ENCODE results near the gene PLPP4.

PLPP4 gene

GRCh38 chr10:120584786-120585185 is 127.8 kb downstream of the PLPP4 start (continued):
- TF ChIP-seq ZNF280D (tag by site-specific recombination; IDR thresholded peaks at IDR 0.05) (no peak), ZNF670 (tag by site-specific recombination; IDR thresholded peaks at IDR 0.05; ENCODE audit: low read depth) (no peak), ZSCAN23 (tag by site-specific recombination; IDR thresholded peaks at IDR 0.05) (no peak), ZBTB20 (tag by site-specific recombination; IDR thresholded peaks at IDR 0.05) (no peak), ZFP3 (tag by site-specific recombination; IDR thresholded peaks at IDR 0.05; ENCODE audit: low read depth) (no peak)

GRCh38 chr10:120586471-120586872 is 129.4 kb downstream of the PLPP4 start:
- no peak overlapping the region for H3K4me3 ChIP-seq (ENCODE audit: low read depth, low read length)
- CTCF ChIA-PET: no interaction called here
- H3K4me1 ChIP-seq (ENCODE audit: control insufficient read depth, insufficient read depth, low read length): no peaks in the 10 kb centered on the region
- TF ChIP-seq ATF2 (tag by site-specific recombination; IDR thresholded peaks at IDR 0.05; ENCODE audit: low read depth) (0 out of 2 replicates have a peak, but pooled peaks have one; percentile 8), HOXD13 (CRISPR knock-in tag; IDR thresholded peaks at IDR 0.05; ENCODE audit: borderline replicate concordance) (no peak), ZNF670 (tag by site-specific recombination; IDR thresholded peaks at IDR 0.05; ENCODE audit: low read depth) (no peak), ZNF692 (tag by site-specific recombination; IDR thresholded peaks at IDR 0.05) (no peak), ZBTB10 (tag by site-specific recombination; IDR thresholded peaks at IDR 0.05) (no peak), ZBTB21 (tag by site-specific recombination; IDR thresholded peaks at IDR 0.05) (no peak), YY2 (tag by site-specific recombination; IDR thresholded peaks at IDR 0.05) (no peak), INSM2 (tag by site-specific recombination; IDR thresholded peaks at IDR 0.05) (no peak), CTCF (tag by site-specific recombination; IDR thresholded peaks at IDR 0.05) (no peak), ZNF629 (tag by site-specific recombination; IDR thresholded peaks at IDR 0.05) (0 out of 2 replicates have a peak, but pooled peaks have one; percentile 17)
- H3K27ac ChIP-seq (ENCODE audit: extremely low read depth, low read depth, low read length): no peak overlapping the region
- H3K9me3 ChIP-seq (ENCODE audit: control insufficient read depth, insufficient read depth, low read depth, low read length): no peaks in the 10 kb centered on the region
- H3K36me3 ChIP-seq (ENCODE audit: control insufficient read depth in 2 of 2, insufficient read depth in 1 of 2, low read length in 2 of 2): no peaks in the 10 kb centered on the region
- POLR2A ChIA-PET: no interaction called here

All from HEK293 (cell line).